MM.1S (cell line): ENCODE results near the gene RAMAC.

ENCODE experiments used
- CTCF ChIP-seq: fragments of 300-600 bp; sonication (generic); IDR thresholded peaks from 2 replicates; pipeline ENCODE4 v1.5.1; 2016; ENCODE audit warnings: antibody characterized with exemption, low read length, mixed read lengths
- EZH2 ChIP-seq: fragments of 300-600 bp; sonication (generic); optimal IDR thresholded peaks from 2 replicates; pipeline ENCODE3; 2017; ENCODE audit warnings: low read depth, mild to moderate bottlenecking, antibody characterized with exemption, low read length, mixed read lengths
- EZH2phosphoT487 ChIP-seq: fragments of 300-600 bp; sonication (generic); IDR thresholded peaks from 2 replicates; pipeline ENCODE4 v1.6.1; 2018; ENCODE audit warnings: antibody characterized with exemption, low read length

- no peak for TF ChIP-seq CTCF
- TF ChIP-seq EZH2phosphoT487, result no peak
- no peak for TF ChIP-seq EZH2
Observed at GRCh38 chr15:83039206-83039605, 53.2 kb downstream of the RAMAC start.
